Lower leg skin (tissue), 3 donors: Measurements from ENCODE around the gene GPC5.

ENCODE experiments used
- CTCF ChIP-seq, 3 donors: fragments of 450-650 bp; IDR thresholded peaks; one replicate each; pipeline ENCODE4 v1.5.1; 2016; ENCODE audit warnings: antibody characterized with exemption in 3 of 3, mild to moderate bottlenecking in 3 of 3, moderate library complexity in 2 of 3
- POLR2A ChIP-seq, 2 donors: fragments of 450-650 bp; IDR thresholded peaks; one replicate each; pipeline ENCODE4 v1.6.1; 2016 to 2017; ENCODE audit warnings: antibody characterized with exemption in 2 of 2, mild to moderate bottlenecking in 1 of 2, moderate library complexity in 1 of 2

GRCh38 chr13:91904005-91904404, 505.6 kb downstream of the GPC5 start:
- TF ChIP-seq CTCF (IDR thresholded peaks at IDR 0.05): no peak
- no peak for TF ChIP-seq POLR2A (IDR thresholded peaks at IDR 0.05)
